DMS153 (cell line): ENCODE results near the gene ZFP91.

Source experiments
- DNase-seq: peaks from one replicate; lab custom pipeline; 2025; lab: John Stamatoyannopoulos, UW

ZFP91 gene

DNA sequence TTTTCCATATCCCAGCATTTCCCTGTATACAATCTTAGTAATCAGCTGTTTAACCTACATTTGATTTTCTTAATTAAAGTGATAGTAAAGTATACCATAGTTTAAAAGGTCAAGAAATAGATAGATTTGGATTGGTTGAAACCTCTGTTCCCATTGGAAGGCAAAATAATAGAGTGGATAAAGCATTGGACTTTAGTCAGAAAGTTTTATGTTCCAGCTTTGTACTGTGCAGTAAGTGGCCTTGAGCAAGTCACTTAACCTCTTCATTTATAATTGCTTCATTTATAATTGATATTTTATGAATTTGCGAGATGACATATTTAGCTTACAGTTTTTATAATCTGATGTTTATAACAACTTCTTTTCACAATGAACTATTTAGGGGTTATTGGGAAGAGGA, 3.6 kb downstream of the ZFP91 start:
- DNase-seq: no peak

DNA sequence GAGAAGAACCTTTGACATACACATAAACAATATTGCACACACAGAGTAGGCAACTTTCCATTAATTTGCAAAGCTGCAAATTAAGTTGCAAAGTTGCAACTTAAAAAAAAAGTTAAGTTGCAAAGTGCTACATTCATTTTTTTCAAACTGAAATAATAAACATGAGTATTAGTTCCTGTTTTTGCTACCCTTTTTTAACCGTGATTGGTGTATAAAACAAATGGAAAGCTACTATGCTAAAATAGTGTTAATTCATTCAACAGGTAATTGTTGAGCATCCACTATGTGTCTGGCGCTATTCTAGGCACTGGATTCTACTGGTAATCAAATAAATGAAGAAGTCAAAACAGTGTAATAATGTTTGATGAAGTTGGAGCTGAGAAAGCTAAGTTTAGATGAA, 8.1 kb downstream of the ZFP91 start:
- DNase-seq: no peak

DNA sequence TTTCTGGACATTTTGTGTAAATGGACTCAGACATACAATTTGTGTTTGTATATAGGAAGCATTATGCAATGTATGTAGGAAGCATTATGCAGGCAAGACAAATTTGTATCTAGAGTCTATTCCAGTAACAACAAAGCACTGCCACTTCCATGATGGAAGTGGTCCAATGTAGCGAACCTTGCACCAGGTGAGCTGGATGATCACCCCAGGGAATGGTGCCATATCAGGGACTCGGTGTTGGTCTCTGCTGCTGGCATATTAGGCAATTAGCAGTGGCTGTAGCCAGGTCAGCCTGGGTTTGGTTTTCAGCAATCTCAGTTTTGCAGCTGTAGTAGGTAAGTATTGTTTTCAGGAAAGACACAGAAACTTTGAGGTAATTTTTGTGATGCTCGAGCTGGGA, 12.8 kb downstream of the ZFP91 start:
- no peak for DNase-seq

- DNase-seq: no peak
Measured at GRCh38 chr11:58592760-58593472, 14.1 kb downstream of the ZFP91 start.

GRCh38 chr11:58594826-58595225, 16.0 kb downstream of the ZFP91 start:
- DNase-seq: no peak

GRCh38 chr11:58596621-58597020, 17.8 kb downstream of the ZFP91 start:
- DNase-seq: no peak

GRCh38 chr11:58597486-58598144, 18.8 kb downstream of the ZFP91 start:
- no peak for DNase-seq

GRCh38 chr11:58600510-58600909, 21.6 kb downstream of the ZFP91 start:
- DNase-seq: no peak

DNA sequence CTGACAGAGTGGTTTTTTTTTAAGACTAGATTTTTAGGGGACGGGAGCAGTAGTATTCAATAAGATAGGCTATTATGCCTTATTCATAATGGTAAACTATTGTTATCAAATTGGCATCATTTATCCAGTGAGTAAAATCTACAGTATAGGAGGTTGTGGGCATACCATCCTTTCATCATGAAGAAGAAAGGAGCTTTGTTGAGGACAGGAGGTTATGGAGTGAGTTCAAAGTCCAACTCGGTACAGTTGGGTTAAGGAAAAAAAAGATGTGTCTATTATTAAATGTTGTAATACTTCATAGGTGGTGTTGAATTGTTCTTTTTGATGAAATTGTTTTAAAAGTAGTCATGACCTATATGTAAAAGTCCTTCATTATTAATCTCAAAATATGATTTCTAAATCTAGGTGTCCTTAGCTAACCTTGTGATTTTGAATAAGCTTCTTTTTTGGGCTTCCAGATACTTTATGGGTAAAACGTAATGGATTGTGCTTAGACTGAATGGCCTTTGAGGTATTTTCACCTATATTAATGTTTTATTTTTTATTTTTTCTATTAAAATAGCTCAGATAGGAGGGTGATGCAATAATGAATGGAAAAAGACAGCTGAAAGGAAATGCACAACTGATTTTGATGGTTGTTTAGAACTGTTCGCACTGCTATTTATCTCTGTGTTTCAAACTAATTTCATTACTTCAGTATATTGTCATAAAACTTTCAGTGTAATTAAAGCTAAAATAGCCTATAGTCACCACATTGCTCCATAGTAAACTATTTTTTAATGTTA, 28.3 kb downstream of the ZFP91 start:
- DNase-seq: no peak

DNA sequence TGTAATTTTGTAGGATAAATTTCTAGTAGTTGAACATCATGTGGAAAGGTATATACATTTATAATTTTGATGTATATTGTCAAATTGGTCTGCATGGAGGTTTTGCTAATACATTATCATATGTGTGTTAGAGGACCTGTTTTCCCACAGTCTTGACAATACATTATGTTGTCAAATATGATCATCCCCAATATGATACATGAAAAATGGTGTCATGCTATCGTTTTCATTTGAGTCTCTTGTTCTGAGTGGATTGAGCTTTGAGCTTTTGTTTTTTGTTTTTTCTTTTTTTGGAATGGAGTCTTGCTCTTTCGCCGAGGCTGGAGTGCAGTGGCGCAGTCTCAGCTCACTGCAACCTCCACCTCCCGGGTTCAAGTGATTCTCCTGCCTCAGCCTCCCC, 29.5 kb downstream of the ZFP91 start:
- no peak for DNase-seq

GRCh38 chr11:58609723-58610122, 30.9 kb downstream of the ZFP91 start:
- DNase-seq: no peak

DNA sequence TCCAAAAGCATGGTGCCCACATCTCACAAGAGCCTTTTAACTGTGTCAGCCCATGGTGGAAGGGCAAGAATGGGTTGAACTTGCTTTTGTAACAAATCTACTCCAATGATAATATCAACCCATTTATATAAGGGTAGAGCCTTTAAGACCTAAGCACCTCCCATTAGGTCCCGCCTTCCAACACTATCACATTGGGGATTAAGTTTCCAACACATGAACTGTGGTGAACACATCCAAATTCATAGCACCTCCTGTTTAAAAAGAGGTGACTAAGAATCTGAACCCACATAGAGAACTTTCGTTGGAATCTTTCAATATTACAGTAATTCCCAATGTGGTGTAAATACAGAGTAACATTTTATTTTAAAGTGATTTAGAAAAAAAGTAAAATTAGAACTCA, 34.4 kb downstream of the ZFP91 start:
- no peak for DNase-seq

GRCh38 chr11:58615559-58615958, 36.7 kb downstream of the ZFP91 start:
- DNase-seq: no peak

- no peak for DNase-seq
Measured at GRCh38 chr11:58616594-58616993, 37.7 kb downstream of the ZFP91 start.

- no peak for DNase-seq
Measured at GRCh38 chr11:58617976-58618557, 39.2 kb downstream of the ZFP91 start.

- DNase-seq: no peak
Measured at GRCh38 chr11:58621586-58622262, 42.9 kb downstream of the ZFP91 start.

DNA sequence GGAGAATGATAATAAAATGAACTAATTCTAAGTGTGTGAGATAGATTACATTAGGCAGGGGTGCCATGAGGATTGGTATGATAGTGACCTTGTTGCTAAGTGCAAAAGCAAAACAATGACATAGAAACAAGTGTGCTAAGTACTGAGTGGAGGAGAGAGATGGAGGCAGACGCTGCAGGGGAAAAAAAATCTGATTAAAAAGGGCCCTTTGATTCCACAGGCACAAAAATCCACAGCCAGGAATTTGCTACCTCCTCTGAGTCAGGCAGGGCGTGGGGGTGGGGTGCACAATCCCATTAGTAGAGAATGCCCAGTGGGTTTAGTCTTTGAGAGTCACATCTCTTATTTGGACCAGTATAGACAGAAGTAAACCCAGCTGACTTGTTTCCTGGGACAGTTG, 43.5 kb downstream of the ZFP91 start, which contains the start of gene CNTF:
CNTF (plus strand) TSS at position 322 of the 400 bp plus-strand sequence. CDS start 88 bp downstream, outside the sequence.
- no peak for DNase-seq

DNA sequence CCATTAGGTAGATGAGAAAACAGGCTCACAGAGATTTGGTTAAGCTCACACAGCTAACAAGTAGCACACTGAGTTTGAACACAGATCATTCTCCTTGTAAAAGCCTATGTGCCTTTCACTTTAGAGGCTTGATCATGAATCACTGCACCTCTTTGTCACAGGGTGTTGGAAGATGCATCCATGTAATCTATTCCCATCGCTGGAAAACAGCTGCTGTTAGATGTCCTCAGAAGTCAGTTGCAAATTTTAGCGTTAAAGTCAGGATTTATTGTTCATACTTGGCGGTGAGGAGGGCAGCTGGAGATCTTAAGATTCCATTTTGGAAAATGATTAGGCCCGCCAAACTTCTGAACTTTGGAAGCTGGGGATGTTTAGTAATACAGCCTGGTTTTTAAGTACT, 46.2 kb downstream of the ZFP91 start:
- no peak for DNase-seq

- no peak for DNase-seq
Measured at GRCh38 chr11:58625826-58626460, 47.1 kb downstream of the ZFP91 start.

DNA sequence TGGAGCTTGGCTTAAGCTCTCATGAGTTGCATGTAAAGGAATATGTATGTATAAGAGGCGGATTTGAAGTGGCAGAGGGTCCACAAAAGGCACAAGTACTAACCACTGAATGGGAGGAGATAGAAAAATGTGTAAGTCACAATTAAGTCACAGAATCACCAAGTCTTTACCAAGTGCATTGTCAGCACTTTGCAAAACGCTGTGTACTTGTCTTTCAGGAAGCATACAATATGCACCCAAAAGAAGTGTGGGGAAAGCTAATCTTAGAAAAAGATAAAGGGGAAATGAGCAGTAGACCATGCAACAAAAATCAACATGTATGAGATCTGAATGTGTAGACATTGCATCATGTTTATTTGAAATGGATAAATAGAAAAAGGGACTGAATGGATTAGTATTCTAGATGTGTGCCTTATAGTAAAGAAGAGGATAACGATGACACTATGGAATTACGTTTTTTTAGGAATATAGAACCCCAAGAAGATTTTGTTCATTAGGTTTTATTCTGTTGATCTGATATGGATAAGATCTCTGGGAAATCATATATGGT, 48.1 kb downstream of the ZFP91 start:
- no peak for DNase-seq

GRCh38 chr11:58628446-58628845, 49.6 kb downstream of the ZFP91 start:
- no peak for DNase-seq
